ENCODE measurements around the gene DCAF15. TPM values are rescaled to one million over a fixed set of nuclear protein-coding genes. Genes with fewer than 3 reads are reported as not detected.

DCAF15 gene
- total RNA-seq, 2 donors from 2014 or later, result 17.1 to 19.2 TPM

DNA sequence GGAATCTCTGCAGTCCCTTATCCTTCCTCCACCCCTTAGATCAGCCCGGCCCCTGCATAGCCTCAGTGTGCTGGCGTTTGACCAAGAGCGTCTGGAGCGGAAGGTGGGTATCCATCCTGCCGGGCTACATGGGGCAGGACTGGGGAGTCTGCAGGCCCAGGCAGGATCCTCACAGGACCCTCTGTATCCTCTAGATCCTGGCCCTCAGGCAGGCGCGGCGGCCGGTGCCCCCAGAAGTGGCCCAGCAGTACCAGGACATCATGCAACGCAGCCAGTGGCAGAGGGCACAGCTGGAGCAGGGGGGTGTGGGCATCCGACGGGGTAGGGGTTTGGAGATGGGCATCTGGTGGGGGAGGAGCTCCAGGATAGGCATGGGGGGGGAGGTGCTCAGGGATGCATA lies 23.0 kb upstream of the DCAF15 start:
- intact Hi-C loops (cut with DNase I), result no loop called here
- DNase-seq (no peak), ATAC-seq (no peak)

GRCh38 chr19:13929956-13930355 lies 22.4 kb upstream of the DCAF15 start:
- ATAC-seq (no peak), DNase-seq (no peak)
- intact Hi-C loops (cut with DNase I), result no loop called here

- intact Hi-C loops (cut with DNase I), result no loop called here
- ATAC-seq, result no peak
- no peak for DNase-seq
These were observed 21.9 kb upstream of the DCAF15 start for GRCh38 chr19:13930402-13930801.

GRCh38 chr19:13931391-13932148 lies 20.7 kb upstream of the DCAF15 start:
- DNase-seq (no peak), ATAC-seq (no peak)
- intact Hi-C loops (cut with DNase I), result no loop called here

DNA sequence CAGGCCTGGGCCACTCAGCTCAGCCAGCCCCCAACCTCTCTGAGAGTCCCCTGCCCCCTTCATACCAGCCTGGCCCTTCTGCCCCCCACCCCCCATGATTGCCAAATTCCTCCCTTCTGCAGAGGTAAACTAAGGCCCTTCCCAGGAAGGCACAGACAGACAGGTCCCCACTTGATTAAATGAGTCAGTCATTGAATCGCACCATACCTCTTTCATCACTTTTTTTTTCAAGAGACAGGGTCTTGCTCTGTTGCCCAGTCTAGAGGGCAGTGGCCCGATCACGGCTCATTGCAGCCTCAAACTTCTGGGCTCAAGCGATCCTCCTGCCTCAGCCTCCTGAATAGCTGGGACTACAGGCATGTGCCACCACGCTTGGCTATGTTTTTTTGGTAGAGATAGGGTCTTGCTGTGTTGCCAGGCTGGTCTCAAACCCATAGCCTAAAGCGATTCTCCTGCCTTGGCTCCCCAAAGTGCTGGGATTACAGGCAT lies 20.1 kb upstream of the DCAF15 start:
- ATAC-seq (no peak), DNase-seq (no peak)
- intact Hi-C loops (cut with DNase I), result no loop called here

GRCh38 chr19:13932911-13933393 lies 19.4 kb upstream of the DCAF15 start:
- intact Hi-C loops (cut with DNase I), result no loop called here
- DNase-seq (no peak), ATAC-seq (no peak)

- intact Hi-C loops (cut with DNase I), result no loop called here
- DNase-seq, result no peak
- no peak for ATAC-seq
These were observed 17.6 kb upstream of the DCAF15 start for GRCh38 chr19:13934785-13935109.

DNA sequence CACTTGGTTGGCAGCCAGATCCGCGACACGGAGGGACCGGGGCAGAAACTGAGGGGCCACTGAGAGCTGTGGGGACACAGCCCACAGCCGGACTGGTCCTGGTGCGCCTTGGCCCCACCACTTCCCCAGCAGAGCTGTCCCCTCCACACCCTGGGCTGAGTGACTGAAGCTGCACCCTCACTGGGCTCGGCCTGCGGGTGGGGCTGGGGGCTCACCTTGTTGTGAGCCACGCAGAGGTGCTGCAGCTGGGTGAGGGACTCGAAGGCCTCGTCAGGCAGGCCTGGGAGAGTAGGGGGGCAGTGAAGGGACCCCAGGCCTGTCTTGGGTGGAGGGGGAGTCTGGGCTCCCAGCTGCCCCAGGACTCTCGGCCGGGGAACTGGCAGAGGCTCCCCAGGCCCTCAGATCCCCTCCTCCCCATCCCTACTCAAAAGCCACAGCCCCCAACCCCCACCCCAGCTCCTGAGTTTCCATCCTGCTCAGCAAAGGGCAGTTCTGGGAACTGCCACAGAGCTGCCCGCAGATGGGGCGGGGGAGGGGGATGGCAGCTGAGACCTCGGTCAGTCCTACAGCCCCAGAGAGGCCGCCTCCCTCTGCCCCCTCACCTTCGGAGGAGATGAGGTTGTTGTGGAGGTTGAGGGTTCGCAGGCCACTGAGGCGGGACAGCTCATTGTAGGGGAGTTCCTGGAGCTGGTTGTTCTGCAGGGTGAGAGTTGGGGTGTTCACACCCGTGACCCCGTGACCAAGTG lies 16.4 kb upstream of the DCAF15 start:
- intact Hi-C loops (cut with DNase I), result no loop called here
- DNase-seq, result no peak
- ATAC-seq, result no peak

DNA sequence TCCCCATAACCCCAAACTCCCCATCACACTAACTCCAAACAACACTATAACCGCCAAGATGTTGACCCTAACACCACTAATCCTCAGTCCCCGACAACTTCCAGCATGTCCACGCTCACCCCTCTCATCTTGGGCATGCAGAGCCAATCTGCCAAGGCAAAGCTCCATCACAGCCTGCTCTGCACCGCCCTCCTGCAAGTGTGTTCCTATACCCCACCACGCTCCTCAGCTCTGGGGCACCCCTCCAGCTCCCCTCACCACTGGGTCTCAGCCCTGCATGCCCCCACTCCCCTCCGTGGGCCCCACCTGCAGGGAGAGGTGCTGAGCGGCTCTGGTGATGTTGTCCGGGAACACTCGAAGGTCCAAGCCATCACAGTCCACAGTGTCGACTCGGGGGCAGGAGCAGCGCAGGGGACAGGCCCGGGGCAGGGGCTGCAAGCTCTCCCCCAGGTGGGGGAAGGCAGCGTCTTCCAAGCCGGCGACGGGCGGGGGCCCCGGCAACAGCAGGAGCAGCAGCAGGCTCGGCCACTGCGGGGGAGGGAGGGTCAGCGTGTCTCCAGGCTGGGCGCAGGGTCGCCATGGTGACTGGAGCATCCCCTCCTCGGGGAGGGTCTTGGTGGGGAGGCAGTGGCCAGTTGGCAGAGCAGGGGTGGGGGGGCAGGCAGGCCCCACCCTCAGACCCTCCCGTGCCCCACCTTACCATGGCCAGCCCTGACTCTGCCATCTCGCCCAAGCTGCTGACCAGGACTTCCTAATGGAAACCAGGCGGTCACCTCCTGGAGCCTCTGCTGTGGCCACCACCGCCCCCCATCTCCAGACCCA lies 14.6 kb upstream of the DCAF15 start:
- ATAC-seq (peak in 1 of 2 donors; percentile 12), DNase-seq (no peak)
- intact Hi-C loops (cut with DNase I), result no loop called here

DNA sequence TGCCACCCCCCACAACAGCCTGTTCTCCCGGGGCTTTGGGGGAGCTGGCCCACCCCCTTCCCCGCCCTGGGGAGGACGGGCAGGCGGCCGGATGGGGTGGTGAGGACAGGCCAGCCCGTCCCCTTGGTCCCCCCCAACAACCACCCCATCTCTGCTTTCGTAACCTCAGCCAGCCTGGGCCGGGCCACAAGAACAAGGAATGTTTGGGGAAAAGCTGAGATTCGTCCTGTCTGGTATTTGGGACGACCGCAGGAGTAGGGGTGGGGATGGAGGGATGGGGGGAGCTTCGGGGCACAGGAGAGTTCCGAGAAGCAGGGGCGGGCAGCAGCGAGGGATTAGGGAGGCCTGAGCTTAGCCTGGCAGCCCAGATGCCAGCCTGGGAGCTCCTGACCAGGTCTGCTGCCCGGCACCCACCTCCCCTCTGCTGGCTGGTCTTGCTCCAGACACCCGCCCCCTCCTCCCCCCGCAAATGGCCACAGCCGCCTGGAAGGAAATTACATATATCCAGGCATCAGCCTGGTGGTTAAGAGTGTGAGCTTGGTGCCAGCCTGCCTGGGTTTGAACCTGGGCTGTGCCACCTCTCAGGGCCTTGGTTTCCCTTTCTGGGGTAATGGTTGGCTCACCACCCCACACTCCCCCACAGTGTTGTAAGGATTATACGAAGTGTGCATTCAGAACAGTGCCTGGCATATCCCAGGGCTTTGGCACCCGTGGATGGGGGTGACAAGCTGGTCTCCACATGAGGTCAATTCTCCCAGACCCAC lies 13.8 kb upstream of the DCAF15 start, which contains the start of gene PODNL1:
TSS of gene PODNL1 (minus strand) at position 117 of the 764 bp plus-strand sequence. CDS start 236 bp downstream, outside the sequence.
- intact Hi-C loops (cut with DNase I), result no loop called here
- ATAC-seq, result peak; percentile 17 to 84
- DNase-seq, result no peak

GRCh38 chr19:13942023-13942684 lies 10.2 kb upstream of the DCAF15 start:
- DNase-seq (no peak), ATAC-seq (no peak)
- intact Hi-C loops (cut with DNase I), result no loop called here

DNA sequence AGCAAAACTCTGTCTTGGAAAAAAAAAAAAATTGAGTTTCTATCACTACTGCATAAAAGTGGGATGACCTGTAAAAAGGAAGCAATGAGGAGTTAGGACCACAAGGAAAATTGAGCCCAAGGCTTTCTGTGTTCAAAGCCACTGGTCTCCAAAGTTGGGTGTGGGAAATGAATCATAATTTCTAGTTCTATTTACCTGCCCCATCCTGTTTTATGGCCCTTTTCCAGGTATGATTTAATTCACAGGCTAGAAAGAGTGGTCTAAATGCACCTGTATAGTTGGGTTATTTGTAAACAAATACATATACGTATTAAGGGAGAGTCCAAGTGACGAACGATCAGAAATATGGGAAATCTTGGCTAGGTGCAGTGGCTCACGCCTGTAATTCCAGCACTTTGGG lies 5.9 kb upstream of the DCAF15 start:
- intact Hi-C loops (cut with DNase I), result no loop called here
- ATAC-seq (no peak), DNase-seq (no peak)

GRCh38 chr19:13951043-13951442 lies 1.3 kb upstream of the DCAF15 start:
- ATAC-seq (no peak), DNase-seq (no peak)
- intact Hi-C loops (cut with DNase I), result no loop called here

- ATAC-seq (no peak), DNase-seq (no peak)
- intact Hi-C loops (cut with DNase I), result no loop called here
These were observed 533 bp upstream of the DCAF15 start for GRCh38 chr19:13951799-13952153.

DNA sequence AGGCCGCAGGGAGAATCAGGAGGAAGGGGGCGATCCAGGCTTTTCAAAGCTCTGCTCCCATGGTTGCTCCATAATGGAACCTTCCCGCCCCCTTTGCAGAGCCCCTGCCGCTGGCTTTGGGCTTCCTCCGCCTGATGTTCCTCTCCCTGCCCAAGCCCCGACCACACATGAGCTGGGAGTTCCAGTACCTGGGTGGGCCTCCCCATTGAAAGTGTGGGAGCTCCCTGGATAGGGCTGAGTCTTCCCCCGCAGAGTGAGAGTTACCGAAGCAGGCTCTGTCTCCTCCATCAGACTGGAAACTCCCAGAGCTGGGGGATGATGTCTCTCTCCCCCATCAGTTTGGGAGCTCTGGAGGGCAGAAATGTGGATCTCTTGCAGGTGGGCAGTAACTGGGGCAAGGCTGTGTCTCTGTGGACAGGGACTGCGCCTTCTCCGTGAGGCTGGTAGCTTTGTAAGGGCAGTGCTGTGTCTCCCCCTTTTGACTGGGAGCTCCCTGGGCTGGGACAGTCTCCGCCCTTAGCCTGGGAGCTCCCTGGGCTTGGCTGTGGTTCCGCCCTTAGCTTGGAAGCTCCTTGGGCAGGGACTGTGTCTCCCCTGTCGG lies 722 bp downstream of the DCAF15 start:
- intact Hi-C loops (cut with DNase I), result no loop called here
- ATAC-seq, result peak; percentile 2 to 10
- no peak for DNase-seq

DNA sequence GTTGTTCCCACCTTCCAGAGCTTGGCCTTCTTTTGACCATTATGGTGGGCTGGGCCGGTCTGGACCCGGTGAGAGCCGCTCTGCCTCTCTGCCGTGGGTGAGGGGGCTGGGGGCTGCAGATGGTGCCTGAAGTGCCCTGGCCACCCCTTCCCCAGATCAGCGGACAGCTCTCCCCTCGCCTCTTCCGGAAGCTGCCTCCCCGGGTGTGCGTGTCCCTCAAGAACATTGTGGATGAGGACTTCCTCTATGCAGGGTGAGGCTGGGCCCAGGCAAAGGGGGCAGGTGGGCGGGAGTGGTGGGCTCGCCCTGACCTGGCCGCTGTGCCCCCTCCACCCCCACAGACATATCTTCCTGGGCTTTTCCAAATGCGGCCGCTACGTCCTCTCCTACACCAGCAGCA lies 1.9 kb downstream of the DCAF15 start:
- intact Hi-C loops (cut with DNase I), result no loop called here
- no peak for DNase-seq
- ATAC-seq, result no peak

GRCh38 chr19:13955662-13956364 lies 3.5 kb downstream of the DCAF15 start:
- no peak for DNase-seq
- no peak for ATAC-seq
- intact Hi-C loops (cut with DNase I), result loop anchor here in 1 of 2 donors (5.0 kb wide), 1 partner anchor 74 kb away; no protein-coding TSS in a partner anchor
